ENCODE results near the gene GUCA2B.

The GUCA2B gene

DNA sequence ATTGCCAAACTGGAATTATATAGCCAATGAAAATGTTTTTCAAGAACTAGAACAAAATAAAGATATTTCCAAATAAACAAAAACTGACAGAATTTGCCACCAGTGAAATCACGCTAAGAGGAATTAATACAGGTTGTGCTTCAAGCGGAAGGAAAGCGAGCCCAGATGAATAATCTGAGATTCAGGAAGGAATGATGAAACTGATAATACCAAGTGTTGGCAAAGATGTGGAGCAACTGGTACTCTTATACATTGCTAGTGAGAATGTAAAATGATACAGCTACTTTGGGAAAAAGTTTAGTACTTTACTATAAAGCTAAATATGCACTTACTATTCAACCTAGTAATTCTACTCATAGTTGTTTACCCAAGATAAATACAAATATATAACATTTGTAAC lies 30.8 kb upstream of the GUCA2B start:
- no peak overlapping the region for H3K27ac ChIP-seq
- no peak overlapping the region for H3K4me3 ChIP-seq
- TF ChIP-seq, protein P1, sequence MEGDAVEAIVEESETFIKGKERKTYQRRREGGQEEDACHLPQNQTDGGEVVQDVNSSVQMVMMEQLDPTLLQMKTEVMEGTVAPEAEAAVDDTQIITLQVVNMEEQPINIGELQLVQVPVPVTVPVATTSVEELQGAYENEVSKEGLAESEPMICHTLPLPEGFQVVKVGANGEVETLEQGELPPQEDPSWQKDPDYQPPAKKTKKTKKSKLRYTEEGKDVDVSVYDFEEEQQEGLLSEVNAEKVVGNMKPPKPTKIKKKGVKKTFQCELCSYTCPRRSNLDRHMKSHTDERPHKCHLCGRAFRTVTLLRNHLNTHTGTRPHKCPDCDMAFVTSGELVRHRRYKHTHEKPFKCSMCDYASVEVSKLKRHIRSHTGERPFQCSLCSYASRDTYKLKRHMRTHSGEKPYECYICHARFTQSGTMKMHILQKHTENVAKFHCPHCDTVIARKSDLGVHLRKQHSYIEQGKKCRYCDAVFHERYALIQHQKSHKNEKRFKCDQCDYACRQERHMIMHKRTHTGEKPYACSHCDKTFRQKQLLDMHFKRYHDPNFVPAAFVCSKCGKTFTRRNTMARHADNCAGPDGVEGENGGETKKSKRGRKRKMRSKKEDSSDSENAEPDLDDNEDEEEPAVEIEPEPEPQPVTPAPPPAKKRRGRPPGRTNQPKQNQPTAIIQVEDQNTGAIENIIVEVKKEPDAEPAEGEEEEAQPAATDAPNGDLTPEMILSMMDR (IDR thresholded peaks at IDR 0.05), result no peak
- no peak for DNase-seq (ENCODE audit: low spot score)

DNA sequence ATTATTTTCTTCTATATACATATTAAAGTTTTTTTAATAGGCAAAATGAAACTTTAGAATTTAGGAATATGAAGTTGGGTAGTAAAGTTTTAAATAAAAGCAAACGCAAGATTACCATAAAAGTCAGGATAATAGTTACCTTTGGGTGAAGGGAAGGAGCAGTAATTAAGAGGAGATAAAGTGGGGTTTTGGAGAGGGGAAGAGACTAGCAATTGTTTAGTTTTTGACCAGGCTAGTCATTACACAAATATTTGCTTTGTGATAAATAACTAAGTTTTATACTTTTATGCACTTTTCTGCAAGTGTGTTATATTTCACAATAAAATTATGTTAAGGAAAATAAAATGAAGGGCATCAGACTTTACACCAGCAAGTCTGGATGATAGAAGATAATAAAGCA lies 27.7 kb upstream of the GUCA2B start:
- no peak for DNase-seq (ENCODE audit: low spot score)
- Histone ChIP-seq H3K4me3 (no peak overlapping the region), H3K27ac (no peak overlapping the region)
- TF ChIP-seq, protein P1 (IDR thresholded peaks at IDR 0.05), result no peak

DNA sequence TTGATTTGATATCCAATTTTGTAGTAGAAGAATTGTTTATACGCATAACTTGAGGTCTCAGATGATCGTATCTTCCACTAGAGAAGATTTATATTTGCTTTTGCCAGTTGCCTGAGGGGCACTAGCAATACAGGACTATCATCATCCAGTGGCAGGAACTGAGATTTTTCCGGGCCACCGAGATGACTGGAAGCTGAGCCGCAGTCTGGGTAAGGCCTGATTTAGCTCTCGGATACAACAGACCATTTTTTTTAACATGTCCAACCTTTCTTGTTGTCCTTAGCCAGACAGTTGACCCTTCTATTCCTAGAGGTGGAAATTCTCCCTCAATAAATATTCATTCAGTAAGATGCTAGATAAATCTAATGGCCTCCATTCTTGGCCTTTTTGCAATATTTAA lies 25.4 kb upstream of the GUCA2B start:
- no peak overlapping the region for H3K4me3 ChIP-seq
- no peak for DNase-seq (ENCODE audit: low spot score)
- no peak overlapping the region for H3K27ac ChIP-seq
- TF ChIP-seq, protein P1 (IDR thresholded peaks at IDR 0.05), result no peak

DNA sequence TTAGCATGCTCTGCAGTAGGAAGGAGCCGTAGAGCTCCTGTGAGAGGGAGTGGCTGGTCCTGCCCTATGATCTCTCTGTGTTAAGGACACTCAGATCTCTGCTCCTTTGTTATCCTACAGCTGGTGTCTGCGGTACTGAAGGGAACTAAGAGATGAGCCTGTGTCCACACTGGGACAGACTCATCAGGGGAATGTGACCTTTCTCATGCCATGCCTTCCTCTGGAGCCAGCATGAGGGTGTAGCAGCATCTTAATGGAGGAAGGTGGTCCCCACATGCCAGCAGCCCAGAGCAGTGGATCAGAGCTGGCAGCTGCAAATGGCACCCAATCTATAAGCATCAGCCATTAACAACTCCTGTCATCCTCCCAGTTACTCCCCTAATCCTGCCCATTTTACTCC lies 24.7 kb upstream of the GUCA2B start:
- DNase-seq (ENCODE audit: low spot score), result no peak
- TF ChIP-seq, protein P1 (IDR thresholded peaks at IDR 0.05), result no peak
- H3K4me3 ChIP-seq, result no peak overlapping the region
- H3K27ac ChIP-seq, result no peak overlapping the region

DNA sequence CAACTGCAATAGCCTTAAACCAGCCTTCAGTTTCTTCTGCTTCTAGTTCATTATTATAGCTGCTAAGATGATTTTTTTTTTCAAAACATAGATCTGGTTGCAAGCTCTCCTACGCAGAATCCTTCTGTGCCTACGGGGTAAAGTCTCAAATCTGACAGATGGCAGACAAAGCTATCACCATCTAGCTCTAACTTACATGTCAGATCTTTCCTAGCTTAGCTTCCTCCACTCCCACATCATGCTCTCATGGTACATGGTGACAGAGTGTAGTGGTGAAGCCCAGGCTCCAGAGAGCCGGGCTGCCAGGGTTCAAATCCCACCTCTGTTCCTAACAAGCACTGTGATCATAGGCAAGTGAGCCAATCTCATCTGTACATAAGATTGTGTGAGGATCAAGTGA lies 24.2 kb upstream of the GUCA2B start:
- H3K27ac ChIP-seq, result no peak overlapping the region
- no peak for DNase-seq (ENCODE audit: low spot score)
- TF ChIP-seq, protein P1 (IDR thresholded peaks at IDR 0.05), result no peak

DNA sequence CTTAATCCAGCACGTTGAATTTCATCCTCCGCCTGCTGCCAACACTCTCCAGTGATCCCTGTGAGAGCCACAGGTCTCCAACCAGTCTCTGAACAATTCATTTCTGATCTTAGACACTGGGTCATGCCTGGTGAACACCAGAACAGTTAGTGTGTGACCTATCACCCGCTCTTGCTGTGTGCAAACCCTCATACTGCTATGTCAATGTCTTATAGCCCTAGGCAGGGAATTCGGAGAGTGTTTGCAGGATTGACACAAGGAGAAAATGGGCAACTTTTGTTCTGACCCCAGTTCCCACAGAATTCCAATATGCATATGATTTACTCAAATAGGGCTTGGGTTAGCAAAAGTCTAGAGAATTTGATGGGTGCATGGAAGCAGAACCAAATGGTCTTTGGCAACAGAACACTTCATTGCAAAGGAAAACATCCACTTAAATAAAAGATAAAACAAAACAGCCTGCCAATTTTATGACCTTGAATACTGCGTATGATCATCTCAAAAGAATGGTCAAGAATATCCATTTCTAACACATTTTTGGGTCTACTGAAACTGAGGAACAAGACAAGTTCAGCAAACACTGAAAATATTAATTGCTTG lies 23.0 kb upstream of the GUCA2B start:
- TF ChIP-seq, protein P1 (IDR thresholded peaks at IDR 0.05), result no peak
- no peak for DNase-seq (ENCODE audit: low spot score)
- Histone ChIP-seq H3K27ac (no peak overlapping the region), H3K4me3 (no peak overlapping the region)

More for the DNA sequence above, 24.2 kb upstream of the GUCA2B start:
- H3K4me3 ChIP-seq, result no peak overlapping the region

DNA sequence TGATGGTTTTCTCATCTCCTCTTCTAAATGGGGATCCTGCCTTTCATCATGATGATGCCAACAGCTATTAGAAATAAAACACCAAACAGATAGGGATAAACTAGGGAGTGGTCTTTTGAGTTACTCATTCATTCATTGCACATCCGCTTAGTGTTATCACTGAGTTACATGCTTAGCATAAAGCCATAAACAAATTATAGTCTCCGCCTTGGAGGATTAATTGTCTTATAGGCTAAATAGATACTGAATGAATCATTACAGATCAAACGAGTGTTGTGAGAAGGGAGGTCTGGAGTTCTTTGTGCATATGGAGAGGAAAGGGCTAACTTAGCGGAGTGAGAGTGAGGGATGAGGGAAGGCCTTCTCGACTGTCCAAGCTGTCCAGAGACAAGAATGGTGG lies 19.8 kb upstream of the GUCA2B start:
- no peak for DNase-seq (ENCODE audit: low spot score)
- H3K4me3 ChIP-seq, result no peak overlapping the region

More for the DNA sequence above, 19.8 kb upstream of the GUCA2B start:
- TF ChIP-seq, protein P1 (IDR thresholded peaks at IDR 0.05), result no peak
- H3K27ac ChIP-seq, result no peak overlapping the region
